ENCODE measurements around the gene EIF3D.

Gene EIF3D

GRCh38 chr22:36461665-36462649, 67.0 kb downstream of the EIF3D start:
- no peak for DNase-seq (ENCODE audit: extremely low read depth, low read depth)
- no peak overlapping the region for H3K4me3 ChIP-seq (replicated peaks; ENCODE audit: low read depth, low read length)
- TF ChIP-seq CTCF (IDR thresholded peaks at IDR 0.05; ENCODE audit: low read depth, low read length, missing control alignments): no peak
